Activated CD4-positive, CD25-positive, alpha-beta regulatory T cell treated with anti-CD3 and anti-CD28 coated beads, Interleukin-2, amount 50 U/mL, for 24 hours (primary cell): Measurements from ENCODE around the gene ZFP3.
"Not testable (repeated sequence)": the region's sequence is repeated elsewhere in the genome, so short reads cannot be mapped to it uniquely, and the experiment has no call there.

Experiments
- ATAC-seq, 2 donors: fragments of 150-1000 bp; cut with Tn5 transposase; one replicate each; pipeline ENCODE4 v1.10.0; 2021; ENCODE audit warnings: mild to moderate bottlenecking in 1 of 2, moderate library complexity in 1 of 2

ZFP3 gene

DNA sequence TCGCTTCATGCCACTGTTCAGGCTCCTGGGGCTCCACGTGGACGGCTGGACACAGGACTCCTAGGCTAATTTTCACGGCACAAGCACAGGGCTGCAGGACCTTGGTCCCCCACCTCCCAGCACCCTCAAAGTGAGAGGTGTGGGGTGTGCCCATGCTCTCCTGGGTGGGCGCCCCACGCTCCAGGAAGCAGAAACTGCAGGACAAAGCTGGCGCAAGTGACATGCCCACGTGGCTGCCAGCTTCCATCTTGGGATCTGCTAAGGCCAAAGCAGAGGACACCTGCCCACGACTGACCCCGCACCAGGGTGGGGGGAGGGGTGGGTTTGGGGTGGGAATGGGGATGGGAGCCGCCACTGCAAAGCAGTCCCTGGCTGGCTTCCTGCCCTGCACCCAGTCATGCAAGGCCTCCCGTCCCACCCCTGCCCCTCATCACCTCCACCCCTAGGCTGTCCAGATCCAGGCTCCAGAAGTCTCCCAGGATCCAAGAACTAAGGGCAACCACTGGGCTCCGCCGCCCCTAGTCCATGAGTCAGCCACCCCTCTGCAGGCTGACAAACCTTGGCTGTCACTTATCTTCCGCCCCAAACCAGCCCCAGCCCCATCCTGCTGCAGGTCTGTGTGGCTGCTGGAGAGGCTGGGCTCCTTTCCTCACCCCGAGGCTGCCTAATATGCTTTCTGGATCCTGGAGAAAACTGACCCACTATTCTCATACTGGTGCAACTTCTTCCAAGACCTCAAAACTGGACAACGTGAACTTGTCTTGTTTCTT lies 48.6 kb downstream of the ZFP3 start:
- ATAC-seq: no peak

DNA sequence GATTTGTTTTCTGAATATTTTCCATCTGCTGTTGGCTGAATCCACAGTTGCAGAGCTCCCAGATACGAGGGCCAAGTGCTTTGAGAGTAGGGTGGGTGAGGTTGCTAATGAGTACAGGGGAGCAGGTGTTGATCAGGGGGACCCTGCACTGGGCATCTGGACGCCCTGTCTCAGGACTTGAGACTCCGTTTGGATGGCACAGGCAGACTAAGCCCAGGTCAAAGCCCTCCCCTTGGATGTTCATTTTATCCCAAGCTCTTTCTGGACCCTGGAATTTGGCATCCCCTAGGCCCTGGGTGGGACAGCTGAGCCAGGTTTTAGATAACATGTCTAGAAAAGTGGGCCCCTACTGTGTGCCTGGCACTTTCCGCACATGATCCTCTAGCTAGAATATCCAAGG lies 49.6 kb downstream of the ZFP3 start:
- ATAC-seq: no peak

DNA sequence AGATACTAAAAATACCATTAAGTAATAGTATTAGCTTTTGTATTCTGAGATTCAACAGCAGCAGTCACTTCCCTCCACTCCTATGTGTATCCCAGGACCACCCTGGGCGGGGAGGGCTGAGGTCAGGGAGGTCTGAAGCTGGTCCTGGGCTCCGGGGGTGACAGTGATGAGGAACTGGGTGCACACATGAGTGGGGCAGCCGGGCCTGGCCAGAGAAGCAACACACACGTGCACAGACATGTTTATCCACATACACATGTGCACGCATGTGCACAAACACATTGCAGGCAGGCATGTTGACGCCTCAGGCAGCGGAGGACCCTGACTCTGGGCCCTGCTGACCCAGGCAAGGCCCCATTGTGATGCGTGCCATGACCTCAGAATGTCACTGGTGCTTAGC lies 50.1 kb downstream of the ZFP3 start:
- ATAC-seq: not testable (repeated sequence)

DNA sequence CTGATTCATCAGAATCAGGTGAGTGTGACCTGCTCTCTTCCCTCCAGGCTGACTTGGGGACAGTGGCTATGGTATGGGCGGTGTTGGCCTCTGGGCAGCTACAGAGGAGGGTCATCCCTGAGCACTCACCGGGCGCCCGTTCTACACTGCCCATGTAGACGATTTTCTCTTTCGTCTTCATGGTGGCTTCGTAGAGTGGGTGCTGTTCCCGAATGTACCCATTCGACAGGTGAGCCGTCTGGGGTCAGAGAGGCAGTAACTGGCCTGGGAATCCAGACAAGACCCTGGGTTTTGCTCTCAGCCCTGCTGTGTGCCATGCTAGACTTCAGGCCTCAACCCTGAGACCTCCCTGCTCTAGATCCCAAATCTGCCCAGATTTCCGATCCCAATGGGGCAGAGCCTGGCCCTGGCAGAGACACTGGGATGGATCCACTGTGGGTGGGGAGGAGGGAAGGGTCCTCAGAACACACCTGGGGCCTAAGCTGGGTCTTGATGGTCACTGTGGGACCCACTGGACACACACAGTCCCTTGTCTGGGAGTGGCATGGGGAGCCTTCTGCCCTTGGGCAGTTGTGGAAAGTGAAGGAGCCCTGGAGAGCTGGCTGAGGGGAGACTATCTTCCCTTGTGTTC lies 50.8 kb downstream of the ZFP3 start:
- no peak for ATAC-seq

DNA sequence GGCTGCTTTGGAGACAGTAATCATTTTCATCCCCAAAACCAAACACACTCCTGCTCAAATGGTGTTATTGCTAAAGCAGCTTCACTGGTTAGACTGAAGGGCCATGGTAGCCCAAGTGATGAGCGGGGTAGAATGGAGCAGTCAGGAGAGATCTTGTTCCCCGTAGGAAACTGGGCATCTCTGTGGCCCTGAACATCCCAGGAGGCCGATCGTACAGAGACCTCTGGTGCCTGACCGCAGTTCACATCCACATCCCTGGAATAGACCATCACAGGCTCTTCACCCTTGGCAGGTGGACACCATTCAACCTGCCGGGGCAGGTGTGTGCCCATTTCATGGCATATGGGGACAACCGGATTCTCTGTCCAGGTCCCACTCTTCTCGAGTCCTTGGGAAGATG lies 51.5 kb downstream of the ZFP3 start:
- not testable (repeated sequence) for ATAC-seq

DNA sequence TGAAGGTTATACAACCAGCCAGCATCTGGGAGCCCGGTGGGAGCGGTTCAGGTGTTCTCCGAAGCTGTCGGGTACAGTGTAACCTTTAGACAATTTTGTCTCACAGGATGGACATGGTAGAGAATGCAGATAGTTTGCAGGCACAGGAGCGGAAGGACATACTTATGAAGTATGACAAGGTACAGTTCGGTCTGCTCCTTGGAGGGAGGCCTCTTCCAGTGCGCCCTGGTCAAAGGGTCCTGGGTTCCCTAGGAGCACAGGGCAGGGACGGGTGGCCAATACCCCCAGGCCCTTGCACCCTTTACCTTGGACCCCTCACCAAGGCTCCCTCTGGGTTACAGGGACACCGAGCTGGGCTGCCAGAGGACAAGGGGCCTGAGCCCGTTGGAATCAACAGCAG lies 52.0 kb downstream of the ZFP3 start:
- ATAC-seq: not testable (repeated sequence)

DNA sequence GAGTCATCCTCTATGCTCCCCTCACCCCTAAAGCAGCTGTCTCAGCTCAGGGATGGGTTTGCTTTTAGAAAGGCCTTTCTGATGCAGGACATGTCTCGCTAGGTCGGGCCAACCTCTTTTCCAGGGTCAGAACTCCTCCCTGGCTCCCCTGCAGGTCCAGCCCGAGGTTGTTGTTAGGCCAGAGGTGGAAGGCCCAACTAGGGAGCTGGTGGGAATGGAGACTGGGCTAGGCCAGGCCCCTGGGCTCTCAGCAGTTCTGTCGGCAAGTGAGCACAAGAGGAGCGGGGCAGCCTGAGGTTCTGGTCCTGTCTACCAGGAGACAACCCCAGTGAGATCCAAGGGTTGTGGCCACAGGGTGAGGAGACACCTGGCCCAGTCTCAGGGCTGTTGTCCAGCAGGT lies 52.4 kb downstream of the ZFP3 start:
- ATAC-seq: not testable (repeated sequence)

DNA sequence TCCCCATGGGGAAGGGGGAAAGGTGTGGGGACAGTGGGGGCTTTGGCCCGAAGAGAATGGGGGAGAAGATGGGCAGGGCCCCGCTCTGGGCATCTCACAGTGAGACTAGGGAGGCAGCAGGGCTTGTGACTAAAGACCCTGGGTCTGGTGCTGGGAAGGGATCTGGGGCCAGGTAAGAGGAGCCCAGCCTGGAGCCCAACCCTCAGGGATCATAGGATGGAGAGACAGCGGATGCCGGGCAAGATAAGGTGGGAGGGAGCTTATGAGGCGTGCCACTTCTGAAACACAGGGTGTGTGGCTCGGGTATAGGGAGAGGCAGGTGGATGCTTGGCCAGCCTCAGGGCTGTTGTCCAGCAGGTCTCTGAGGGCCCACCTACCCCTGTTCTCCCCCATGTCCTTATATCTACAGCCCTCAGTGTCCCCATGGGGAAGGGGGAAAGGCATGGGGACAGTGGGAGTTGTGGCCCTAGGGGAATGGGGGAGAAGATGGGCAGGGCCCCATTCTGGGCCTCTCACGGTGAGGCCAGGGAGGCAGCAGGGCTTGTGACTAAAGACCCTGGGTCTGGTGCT lies 53.0 kb downstream of the ZFP3 start:
- ATAC-seq: no peak

DNA sequence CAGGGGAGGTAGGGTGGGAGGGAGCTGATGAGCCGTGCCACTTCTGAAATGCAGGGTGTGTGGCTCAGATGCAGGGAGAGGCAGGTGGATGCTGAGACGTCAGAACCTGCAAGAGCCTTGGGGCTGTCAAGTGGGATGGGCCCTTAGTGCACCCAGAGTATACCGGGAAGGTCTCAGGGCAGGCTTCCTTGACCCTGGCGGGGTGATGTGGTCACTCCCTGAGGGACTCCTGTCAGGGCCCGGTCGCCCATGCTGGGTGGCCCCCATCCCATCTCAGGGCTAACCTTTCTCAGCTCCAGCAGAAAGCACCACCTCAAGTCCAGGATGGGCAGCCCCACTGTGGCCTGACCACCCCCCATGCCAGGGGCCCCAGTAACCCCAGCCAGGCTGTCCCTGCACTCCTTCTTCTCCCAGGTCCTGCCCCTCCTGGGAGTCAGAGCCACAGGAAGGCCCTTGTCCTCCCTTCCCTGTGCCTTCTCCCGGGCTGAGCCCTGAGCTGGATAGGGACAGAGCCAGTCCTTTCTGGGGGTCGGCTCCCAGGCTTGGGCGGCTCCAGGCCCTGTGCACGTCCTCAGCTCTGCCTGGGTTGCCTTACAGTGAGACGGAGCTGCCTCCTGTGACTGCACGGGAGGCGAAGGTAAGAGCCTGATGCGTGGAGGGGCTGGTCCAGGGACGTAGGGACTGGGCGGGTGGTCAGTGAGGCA lies 53.7 kb downstream of the ZFP3 start:
- not testable (repeated sequence) for ATAC-seq

DNA sequence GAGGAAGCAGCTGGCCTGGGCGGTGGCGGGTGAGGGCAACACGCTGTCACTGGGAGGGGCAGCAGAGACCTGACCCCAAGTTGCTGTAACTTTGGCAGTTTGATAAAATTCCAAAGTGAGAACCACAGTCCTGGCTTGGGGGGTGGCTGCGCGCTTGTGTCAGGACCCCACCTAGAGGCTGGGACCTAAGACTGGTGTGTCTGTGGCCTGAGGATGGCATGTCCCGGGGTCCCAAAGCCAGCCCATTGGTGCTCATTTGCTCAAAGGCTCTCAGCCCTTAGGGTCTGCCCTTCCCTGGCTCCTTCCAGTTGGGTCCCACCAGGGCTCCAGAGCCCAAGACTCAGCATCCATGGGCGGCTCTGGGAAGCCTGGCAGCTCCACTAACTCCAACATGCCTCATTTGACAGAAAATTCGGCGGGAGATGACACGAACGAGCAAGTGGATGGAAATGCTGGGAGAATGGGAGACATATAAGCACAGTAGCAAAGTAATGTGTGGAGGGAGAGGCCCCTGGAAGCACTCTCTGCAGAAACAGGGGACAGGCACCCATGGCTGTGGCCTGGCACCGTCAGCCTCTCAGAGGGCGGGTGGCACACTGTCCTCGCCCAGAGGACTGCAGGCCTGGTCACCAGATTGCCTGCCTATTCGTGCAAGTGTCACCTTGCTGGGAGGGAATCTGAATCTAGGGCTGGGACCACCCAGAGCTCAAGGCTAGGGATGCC lies 54.4 kb downstream of the ZFP3 start:
- ATAC-seq: not testable (repeated sequence)

DNA sequence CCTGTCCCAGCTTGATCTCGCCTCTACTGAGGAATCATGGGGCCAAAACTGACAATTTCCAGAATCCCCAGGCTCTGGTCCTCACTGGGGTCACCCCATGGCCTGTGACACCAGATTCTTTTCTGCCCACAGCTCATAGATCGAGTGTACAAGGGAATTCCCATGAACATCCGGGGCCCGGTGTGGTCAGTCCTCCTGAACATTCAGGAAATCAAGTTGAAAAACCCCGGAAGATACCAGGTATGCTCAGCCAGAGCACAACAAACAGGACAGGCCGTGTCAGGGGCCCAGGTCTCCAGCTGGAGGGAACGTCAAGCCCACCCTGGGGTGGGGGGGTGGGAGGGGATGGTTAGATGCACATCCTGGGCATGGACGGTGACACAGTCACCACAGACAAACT lies 55.0 kb downstream of the ZFP3 start:
- ATAC-seq: no peak

DNA sequence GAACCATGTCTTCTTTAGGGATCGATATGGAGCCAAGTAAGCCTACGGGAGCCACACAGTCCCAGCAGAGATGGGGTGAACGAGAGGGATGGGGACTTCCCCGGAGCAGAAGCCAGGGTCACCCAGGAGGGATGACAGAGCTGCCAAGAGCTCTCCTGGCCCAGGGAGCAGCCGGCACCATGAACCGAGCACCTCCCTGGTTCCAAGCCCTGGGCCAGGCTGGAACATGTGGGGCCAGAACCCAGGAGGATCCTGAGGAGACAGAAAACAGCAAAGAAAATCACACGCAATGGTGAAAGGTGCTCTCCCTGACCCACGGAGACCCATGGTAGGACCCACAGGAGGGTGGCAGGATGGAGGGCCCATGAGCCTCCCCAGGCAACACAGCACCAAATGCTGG lies 55.7 kb downstream of the ZFP3 start:
- not testable (repeated sequence) for ATAC-seq

DNA sequence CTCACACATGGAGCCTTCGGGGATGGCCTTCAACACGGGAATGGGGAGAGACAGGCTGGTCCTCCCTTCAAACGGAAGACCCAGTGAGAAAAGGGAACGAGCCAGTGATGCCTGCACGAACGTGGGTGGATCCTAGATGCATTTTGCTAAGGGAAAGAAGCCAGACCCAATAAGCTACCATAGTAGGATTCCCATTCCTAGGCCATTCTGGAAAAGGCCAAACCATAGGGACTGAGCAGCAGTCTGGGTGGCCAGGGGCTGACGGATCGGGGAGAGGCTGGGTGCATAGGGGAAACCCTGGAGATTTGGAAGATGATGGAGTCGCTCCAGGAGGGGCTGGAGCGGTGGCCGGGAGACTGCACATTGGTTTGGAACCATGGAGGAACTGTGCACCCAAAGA lies 56.3 kb downstream of the ZFP3 start:
- not testable (repeated sequence) for ATAC-seq

DNA sequence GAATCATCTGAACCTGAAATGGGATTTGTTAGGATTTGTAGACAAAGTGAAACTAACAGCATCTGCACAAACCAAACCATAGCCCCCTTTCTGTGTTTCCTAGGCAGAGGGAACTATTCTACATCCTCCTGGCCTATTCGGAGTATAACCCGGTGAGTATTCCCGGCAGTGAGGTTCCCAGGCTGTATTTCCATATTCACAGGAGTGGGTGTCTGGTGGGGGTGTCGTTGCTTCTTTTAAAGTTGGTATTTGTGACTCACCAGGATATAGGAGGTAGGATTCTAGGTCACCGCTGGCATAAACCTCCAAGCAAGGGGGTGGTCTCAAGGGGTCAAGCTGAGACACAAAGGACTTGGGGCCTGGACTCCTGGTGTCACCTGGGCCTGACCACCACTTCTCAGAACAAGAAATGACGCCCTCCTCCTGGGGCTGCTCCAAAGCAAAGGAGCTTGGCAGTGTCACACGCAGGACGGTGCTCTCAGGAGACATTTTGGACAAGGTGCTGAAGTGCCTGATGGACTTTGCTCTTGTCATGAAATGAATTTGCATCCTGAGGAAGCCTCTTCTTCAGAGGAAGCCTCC lies 57.0 kb downstream of the ZFP3 start:
- ATAC-seq: not testable (repeated sequence)

DNA sequence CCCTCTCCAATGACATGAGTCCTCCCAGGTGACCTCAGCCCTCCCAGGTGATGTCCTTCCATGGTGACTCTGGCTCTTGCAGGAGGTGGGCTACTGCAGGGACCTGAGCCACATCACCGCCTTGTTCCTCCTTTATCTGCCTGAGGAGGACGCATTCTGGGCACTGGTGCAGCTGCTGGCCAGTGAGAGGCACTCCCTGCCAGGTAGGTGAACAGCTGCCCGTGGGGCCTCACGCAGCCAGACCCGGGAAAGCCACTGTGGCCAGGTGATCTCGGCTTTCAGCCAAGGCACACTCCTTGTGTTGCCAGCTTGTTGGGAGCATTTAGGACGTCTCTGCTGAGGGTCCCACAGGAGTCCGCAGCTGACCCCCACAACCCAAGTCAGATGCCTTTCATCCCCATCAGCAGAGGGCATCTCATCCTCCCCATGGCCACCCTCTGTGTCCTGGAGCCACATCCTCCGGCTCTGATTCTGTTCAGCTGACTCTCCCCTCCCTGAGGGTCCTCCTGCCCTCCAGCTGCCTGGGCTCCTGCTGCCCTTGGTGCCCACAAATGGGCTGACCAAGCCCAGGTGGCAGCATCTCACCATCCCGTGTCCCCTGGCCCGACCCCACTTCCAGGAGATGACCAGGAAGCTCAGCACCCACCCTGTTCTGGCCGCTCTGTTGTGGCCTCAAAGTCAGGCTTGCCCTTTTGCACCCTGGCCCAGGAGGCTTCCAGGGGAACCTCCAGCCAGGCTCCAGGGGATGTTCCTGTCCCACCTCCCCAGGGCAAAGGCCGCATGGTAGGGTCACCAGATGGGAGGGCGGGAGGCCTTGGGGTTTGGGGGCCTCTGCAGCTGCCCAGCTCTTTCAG lies 57.7 kb downstream of the ZFP3 start:
- ATAC-seq: no peak

DNA sequence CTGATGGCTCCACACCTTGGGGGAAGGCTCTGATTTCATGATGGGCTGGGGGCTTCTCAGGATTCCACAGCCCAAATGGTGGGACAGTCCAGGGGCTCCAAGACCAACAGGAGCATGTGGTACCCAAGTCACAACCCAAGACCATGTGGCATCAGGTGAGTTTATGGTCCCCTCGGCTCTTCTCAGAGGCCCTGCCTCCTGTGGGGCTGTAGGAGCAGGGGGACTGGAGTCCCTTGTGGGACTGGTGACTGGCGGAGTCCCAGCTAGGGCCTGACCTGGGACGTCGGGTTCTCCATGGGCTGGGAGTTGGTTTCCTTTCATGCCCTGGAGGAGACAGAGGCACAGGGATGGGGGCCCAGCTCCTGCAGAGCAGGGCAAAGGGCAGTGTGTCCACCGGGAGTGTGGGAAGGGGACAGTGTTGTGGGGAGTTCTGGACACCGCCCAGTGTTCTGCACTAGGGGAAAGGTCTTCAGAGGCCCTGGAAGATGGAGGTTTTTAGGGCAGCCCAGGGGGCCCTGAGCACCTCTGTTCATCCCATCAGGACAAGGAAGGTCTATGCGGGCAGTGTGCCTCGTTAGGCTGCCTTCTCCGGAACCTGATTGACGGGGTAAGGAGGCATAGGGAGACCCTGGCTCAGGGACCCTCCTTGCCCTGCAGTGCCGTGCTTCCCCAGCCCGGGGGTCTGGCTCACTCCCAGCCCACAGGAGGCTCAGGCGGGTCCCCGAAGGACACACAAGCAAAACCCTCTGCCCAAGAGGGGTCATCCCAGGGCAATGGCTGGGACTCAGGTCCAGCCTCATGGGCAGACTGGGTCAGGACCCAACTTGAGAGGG lies 58.5 kb downstream of the ZFP3 start:
- ATAC-seq: not testable (repeated sequence)

DNA sequence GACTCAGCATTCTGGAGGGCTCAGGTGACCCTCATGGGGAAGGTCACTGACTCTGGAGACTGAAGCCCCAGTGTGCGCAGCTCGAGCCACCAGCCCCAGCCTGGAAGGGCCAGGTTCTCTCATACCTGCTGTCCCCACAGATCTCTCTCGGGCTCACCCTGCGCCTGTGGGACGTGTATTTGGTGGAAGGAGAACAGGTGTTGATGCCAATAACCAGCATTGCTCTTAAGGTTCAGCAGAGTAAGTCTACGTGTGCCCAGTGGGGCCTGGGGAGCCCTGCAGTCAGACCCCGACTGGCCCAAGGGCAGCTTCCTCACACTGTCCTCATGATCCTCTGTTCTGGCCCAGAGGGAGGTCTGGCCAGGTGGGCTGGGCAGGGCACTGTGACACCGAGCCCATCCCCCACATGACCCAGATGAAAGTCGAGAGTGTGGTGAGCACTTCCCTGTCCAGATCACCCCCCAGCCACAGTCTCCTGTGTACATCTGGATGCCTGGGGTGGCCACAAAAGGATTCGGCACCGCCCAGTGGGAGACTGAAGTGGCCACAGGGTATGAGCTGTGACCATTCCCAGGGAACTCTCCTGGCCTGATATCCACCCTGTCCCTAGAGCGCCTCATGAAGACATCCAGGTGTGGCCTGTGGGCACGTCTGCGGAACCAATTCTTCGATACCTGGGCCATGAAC lies 59.4 kb downstream of the ZFP3 start:
- not testable (repeated sequence) for ATAC-seq

DNA sequence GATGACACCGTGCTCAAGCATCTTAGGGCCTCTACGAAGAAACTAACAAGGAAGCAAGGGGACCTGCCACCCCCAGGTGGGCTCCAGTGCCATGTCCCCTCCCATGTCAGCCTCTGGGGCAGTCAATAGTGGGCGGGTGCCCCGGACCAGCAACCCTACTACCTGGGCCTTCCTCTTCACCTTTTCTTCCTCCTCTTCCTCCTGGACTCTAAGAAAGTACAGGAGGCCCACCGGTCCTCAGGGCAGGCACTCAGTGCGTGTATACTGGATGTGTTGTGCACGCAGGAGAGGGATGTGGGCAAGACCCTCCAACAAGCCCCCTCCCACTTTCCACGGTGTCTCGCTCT lies 59.9 kb downstream of the ZFP3 start:
- not testable (repeated sequence) for ATAC-seq

DNA sequence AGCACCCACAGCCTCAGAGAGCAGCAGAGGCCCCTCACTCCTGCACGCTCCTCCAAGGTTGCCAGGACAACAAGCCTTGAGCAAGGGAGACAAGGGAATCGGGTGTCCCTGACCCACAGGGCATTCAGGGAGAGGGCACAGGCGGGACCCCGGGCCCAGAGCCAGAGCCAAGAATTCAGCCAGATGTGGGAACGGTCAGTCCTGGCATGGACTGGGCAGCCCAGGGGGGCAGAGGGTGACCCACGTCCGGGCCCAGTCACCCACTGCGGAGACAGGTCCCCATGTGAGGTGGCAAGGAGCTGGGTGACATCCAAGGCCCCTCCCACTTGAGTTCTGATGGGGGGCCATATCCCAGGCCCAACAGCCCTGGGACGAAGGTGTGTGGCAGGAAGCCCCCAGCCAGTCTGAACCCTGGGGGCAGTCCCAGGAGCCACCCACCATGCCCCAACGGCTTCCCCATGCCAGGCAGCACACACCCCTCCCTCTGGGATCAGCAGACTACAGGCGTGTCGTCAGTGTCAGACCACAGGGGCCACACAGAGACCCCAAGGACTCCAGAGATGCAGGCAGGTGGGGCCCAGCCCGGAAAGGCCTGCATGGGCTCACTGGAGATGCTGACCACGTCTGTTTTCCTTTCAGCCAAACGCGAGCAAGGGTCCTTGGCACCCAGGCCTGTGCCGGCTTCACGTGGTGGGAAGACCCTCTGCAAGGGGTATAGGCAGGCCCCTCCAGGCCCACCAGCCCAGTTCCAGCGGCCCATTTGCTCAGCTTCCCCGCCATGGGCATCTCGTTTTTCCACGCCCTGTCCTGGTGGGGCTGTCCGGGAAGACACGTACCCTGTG lies 60.6 kb downstream of the ZFP3 start:
- ATAC-seq: no peak
